Measurements from ENCODE around the gene UQCRC1.
A peak's percentile ranks its signal among the peaks of the same experiment; 100 is the strongest.

UQCRC1 gene

GRCh38 chr3:48609088-48610005 lies at the start of gene UQCRC1:
TSS of gene UQCRC1 (minus strand) at chr3:48609646. CDS start at chr3:48609620, 26 bp downstream.
- peak; percentile 90 for DNase-seq (ENCODE audit: low spot score)

- DNase-seq (ENCODE audit: low spot score): no peak
Observed at GRCh38 chr3:48656841-48657281, 47.4 kb upstream of the UQCRC1 start.

GRCh38 chr3:48656061-48656840 lies 46.8 kb upstream of the UQCRC1 start:
- peak; percentile 81 for DNase-seq (ENCODE audit: low spot score)

- DNase-seq (ENCODE audit: low spot score): no peak
Observed at GRCh38 chr3:48655606-48656005, 46.2 kb upstream of the UQCRC1 start.

- no peak for DNase-seq (ENCODE audit: low spot score)
Observed at GRCh38 chr3:48655063-48655462, 45.6 kb upstream of the UQCRC1 start.

- DNase-seq (ENCODE audit: low spot score): no peak
Observed at GRCh38 chr3:48652923-48653715, 43.7 kb upstream of the UQCRC1 start.

- no peak for DNase-seq (ENCODE audit: low spot score)
Observed at GRCh38 chr3:48651771-48652170, 42.3 kb upstream of the UQCRC1 start.

GRCh38 chr3:48650723-48651122 lies 41.3 kb upstream of the UQCRC1 start:
- no peak for DNase-seq (ENCODE audit: low spot score)

- no peak for DNase-seq (ENCODE audit: low spot score)
Observed at GRCh38 chr3:48648188-48648850, 38.9 kb upstream of the UQCRC1 start.

- DNase-seq (ENCODE audit: low spot score): no peak
Observed at GRCh38 chr3:48647714-48648113, 38.3 kb upstream of the UQCRC1 start.

GRCh38 chr3:48644898-48645760 lies 35.7 kb upstream of the UQCRC1 start:
- DNase-seq (ENCODE audit: low spot score): no peak

- DNase-seq (ENCODE audit: low spot score): no peak
Observed at GRCh38 chr3:48642605-48643004, 33.2 kb upstream of the UQCRC1 start.

GRCh38 chr3:48641396-48641795 lies 31.9 kb upstream of the UQCRC1 start:
- DNase-seq (ENCODE audit: low spot score): no peak

- no peak for DNase-seq (ENCODE audit: low spot score)
Observed at GRCh38 chr3:48639944-48640606, 30.6 kb upstream of the UQCRC1 start.

- DNase-seq (ENCODE audit: low spot score): no peak
Observed at GRCh38 chr3:48637305-48637704, 27.9 kb upstream of the UQCRC1 start.

GRCh38 chr3:48636149-48636655 lies 26.8 kb upstream of the UQCRC1 start:
- DNase-seq (ENCODE audit: low spot score): peak; percentile 40

- DNase-seq (ENCODE audit: low spot score): peak; percentile 94
Observed at GRCh38 chr3:48635222-48636021, 26.0 kb upstream of the UQCRC1 start, which contains the start of gene SLC26A6. TSS of gene SLC26A6 (minus strand) at chr3:48635461. CDS start at chr3:48635393, 68 bp downstream.

GRCh38 chr3:48634661-48635221 lies 25.3 kb upstream of the UQCRC1 start:
- DNase-seq (ENCODE audit: low spot score): peak; percentile 48

Data from kidney capillary endothelial cell (primary cell).